IPS-18a (cell line): ENCODE data around the gene PRKN.

Source experiments
- H3K27ac ChIP-seq: one replicate; pipeline ENCODE4 v1.5.1; 2013; ENCODE audit warnings: low read length
- H3K27me3 ChIP-seq: one replicate; pipeline ENCODE4 v1.6.1; 2013; ENCODE audit warnings: mild to moderate bottlenecking, low read length; ENCODE audit not compliant: control insufficient read depth, insufficient read depth
- H3K36me3 ChIP-seq: one replicate; pipeline ENCODE4 v1.6.1; 2013; ENCODE audit warnings: low read depth, low read length; ENCODE audit not compliant: control insufficient read depth
- H3K4me1 ChIP-seq: one replicate; pipeline ENCODE4 v1.6.1; 2013; ENCODE audit warnings: low read depth, low read length; ENCODE audit not compliant: control insufficient read depth
- H3K4me3 ChIP-seq: one replicate; pipeline ENCODE4 v1.5.1; 2013; ENCODE audit warnings: low read length
- H3K9ac ChIP-seq: one replicate; pipeline ENCODE4 v1.6.1; 2013; ENCODE audit warnings: mild to moderate bottlenecking, low read length, moderate library complexity
- H3K9me3 ChIP-seq: one replicate; pipeline ENCODE4 v1.6.1; 2013; ENCODE audit warnings: low read depth, low read length; ENCODE audit not compliant: control insufficient read depth

Gene PRKN

DNA sequence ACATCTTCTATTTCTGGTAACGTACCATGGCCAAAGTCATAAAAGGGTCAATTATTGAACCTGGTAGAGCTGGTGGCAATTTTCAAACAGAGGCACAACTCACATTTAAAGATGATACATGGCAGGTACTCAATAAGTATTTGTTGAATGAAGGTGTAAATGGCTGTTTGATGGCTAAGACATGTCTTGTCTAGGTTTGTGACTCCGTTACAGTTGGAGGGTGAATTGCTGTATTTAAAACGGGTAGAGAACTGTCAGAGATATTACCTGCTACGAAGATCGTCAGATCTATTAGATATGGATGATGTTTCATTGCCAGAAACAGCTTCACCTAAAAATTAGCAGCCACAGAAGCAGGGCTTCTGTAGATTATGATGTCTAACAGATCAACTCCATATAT lies 601.9 kb downstream of the PRKN start:
- no peaks in the 10 kb centered on the region for H3K9me3 ChIP-seq
- peaks cover 3% of the 10 kb centered on the region for H3K4me1 ChIP-seq
- H3K27me3 ChIP-seq = no peaks in the 10 kb centered on the region
- H3K27ac ChIP-seq = no peak overlapping the region
- H3K4me3 ChIP-seq = no peak overlapping the region
- H3K36me3 ChIP-seq = no peaks in the 10 kb centered on the region
- no peak overlapping the region for H3K9ac ChIP-seq

DNA sequence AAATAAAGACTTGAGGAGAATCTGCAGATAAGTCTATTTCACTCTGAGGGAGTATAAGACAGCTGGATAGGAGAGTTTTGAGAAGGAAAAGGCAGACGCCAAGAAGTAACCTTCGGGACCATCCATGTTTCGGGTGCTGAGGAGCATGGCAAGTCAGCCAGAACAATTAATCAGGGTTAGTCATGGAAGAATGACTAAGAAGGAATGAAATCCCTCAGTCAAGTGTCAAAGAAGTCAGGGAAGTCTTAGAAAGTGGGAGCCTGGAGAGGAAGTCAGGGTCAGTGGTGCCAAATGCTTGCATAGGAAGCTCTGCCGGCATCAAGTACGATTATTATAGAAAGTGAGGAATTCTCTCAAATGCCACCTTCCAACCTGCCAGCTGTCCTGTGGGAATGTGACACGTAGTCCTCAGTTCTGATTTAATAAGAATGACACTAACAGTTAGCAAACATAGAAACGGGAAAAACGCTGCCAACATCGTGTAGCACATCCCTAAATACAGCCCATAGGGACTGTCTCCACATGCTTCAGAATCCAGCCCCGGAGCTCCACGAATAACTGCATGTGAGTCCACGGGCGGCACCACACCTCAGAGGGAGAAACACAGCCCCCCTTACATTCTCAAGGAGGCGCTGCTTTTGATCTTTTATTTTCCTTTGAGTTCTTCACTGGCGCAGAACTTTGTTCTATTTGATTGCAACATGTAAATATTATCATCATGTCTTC lies 602.7 kb downstream of the PRKN start:
- Histone ChIP-seq H3K36me3 (no peaks in the 10 kb centered on the region), H3K4me3 (no peak overlapping the region), H3K9ac (no peak overlapping the region), H3K27me3 (no peaks in the 10 kb centered on the region), H3K4me1 (peaks cover 3% of the 10 kb centered on the region), H3K9me3 (no peaks in the 10 kb centered on the region), H3K27ac (no peak overlapping the region)

- H3K4me1 ChIP-seq = peaks cover 3% of the 10 kb centered on the region
- H3K36me3 ChIP-seq = no peaks in the 10 kb centered on the region
- no peaks in the 10 kb centered on the region for H3K9me3 ChIP-seq
- no peak overlapping the region for H3K27ac ChIP-seq
- no peak overlapping the region for H3K9ac ChIP-seq
- H3K27me3 ChIP-seq = no peaks in the 10 kb centered on the region
- no peak overlapping the region for H3K4me3 ChIP-seq
These were observed 603.8 kb downstream of the PRKN start for GRCh38 chr6:162123797-162124196.

DNA sequence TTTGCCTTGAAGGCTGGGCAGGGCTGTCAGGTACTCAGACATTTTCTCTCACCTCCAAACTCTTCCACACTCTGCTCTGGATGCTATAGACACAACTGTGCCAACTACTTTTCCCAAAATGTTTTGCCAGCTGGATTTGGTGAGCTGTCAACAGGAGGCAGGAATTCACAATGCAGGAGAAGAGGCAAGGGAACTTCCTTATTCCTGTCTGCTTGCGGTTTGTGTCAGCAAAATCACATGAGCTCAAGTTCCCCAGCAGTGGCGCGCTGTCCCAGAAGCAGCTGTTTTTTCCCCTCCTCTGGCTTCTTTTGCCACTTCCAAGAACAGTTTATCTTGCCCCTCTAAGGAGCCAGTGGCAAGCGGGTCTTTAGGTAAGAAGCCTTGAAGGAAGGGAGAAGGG lies 608.2 kb downstream of the PRKN start:
- H3K9ac ChIP-seq = no peak overlapping the region
- no peak overlapping the region for H3K27ac ChIP-seq
- peaks cover 3% of the 10 kb centered on the region for H3K4me1 ChIP-seq
- H3K27me3 ChIP-seq = no peaks in the 10 kb centered on the region
- H3K36me3 ChIP-seq = no peaks in the 10 kb centered on the region
- H3K9me3 ChIP-seq = no peaks in the 10 kb centered on the region
- H3K4me3 ChIP-seq = no peak overlapping the region

DNA sequence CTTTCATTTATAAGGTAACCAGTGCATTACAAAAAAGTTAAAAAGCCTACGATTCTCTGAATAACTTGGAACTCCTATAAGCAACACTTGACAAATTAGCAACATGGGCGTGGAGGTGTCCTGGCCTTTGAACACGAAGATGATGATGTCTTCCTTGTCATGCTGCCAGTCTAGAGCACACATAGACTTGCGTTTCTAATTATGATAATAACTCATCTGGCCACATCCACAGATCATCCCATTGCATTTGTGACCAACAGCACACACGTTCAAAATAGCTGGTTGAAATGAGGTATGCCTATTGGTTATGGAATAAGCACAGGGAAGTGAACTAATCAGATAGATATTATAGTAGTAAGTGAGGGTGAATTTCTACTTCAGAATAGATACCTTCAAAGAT lies 608.9 kb downstream of the PRKN start:
- H3K36me3 ChIP-seq = no peaks in the 10 kb centered on the region
- no peak overlapping the region for H3K9ac ChIP-seq
- no peaks in the 10 kb centered on the region for H3K4me1 ChIP-seq
- no peak overlapping the region for H3K27ac ChIP-seq
- H3K27me3 ChIP-seq = no peaks in the 10 kb centered on the region
- no peaks in the 10 kb centered on the region for H3K9me3 ChIP-seq
- H3K4me3 ChIP-seq = no peak overlapping the region

DNA sequence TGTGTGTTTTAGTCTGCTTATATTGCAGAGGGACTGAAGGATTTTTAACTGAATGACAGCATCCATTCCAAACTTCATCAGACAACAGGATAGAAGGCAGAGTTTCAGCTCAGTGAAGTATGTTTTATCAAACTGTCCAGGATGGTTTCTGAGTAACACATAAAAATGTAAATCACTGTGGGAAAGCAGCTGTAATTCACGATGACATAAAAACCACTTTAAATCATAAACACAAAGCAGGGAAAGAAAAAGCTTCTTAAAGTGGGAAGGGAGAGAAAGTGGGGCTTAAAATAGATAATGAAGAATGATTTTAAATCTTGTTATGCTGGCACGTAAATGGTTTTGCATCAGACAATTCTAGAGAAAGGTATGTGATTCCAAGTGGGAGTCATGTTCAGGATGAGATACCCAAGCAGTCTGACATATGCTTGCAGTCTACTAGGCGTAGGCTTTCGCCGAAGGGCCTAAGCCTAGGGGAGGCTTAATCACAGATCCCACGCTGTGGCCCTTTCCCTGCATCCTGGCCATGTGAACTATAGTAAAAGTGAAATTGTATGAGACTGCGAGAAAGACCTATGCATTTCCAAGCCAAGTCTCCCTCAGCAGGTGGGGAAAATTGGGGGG lies 610.6 kb downstream of the PRKN start:
- Histone ChIP-seq H3K27me3 (no peaks in the 10 kb centered on the region), H3K36me3 (no peaks in the 10 kb centered on the region), H3K4me1 (no peaks in the 10 kb centered on the region), H3K27ac (no peak overlapping the region), H3K4me3 (no peak overlapping the region), H3K9ac (no peak overlapping the region), H3K9me3 (no peaks in the 10 kb centered on the region)

DNA sequence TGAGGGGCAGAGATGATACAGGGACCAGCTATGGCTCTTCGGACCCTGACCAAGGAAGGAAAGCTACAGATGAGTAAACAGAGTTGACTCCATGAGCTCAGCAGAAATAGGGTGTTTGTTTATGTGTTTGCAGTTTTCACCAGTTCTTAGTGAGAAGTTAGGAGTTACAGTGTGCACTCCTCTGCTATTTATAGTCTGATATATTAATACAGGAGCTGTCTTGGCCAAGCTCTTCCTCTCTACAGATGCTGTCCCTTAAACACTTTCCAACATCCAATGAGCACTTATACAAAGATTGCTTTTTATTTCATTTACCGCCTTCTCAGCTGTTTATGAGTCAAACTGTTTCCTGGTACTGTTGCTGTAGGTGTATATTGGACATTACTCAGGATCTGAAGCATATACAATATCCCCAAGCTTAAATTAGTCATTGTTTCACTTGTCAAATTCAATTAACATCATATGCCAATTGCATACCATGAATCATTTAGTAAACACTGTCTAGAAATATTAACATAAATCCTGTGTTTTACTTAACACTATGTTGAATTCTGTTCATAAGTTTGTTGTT lies 618.0 kb downstream of the PRKN start:
- H3K9me3 ChIP-seq = no peaks in the 10 kb centered on the region
- H3K9ac ChIP-seq = no peak overlapping the region
- H3K4me1 ChIP-seq = no peaks in the 10 kb centered on the region
- H3K27me3 ChIP-seq = no peaks in the 10 kb centered on the region
- no peak overlapping the region for H3K4me3 ChIP-seq
- no peaks in the 10 kb centered on the region for H3K36me3 ChIP-seq
- no peak overlapping the region for H3K27ac ChIP-seq

DNA sequence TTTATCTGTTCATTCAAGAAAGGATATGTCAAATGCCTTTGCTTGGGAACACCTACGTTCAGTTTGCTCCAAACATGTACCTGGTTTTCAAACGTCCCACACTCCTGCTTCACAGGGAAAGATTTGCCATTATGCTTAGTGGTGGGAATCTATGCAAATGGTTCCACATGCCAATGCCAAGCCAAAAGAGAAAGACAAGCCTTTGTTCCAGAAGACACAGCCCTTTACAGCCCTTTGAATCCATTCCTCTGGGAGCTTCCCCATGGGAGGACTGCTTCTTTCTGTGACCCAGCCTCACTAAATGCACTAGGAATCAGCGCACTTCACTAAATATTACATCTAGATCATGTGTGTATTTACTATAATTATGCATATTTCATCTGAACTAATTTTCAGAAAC lies 619.5 kb downstream of the PRKN start:
- Histone ChIP-seq H3K27ac (no peak overlapping the region), H3K9me3 (no peaks in the 10 kb centered on the region), H3K4me1 (no peaks in the 10 kb centered on the region), H3K27me3 (no peaks in the 10 kb centered on the region), H3K36me3 (no peaks in the 10 kb centered on the region), H3K9ac (no peak overlapping the region), H3K4me3 (no peak overlapping the region)

GRCh38 chr6:162100096-162100495 lies 627.5 kb downstream of the PRKN start:
- H3K4me1 ChIP-seq = no peaks in the 10 kb centered on the region
- no peaks in the 10 kb centered on the region for H3K9me3 ChIP-seq
- H3K4me3 ChIP-seq = no peak overlapping the region
- no peak overlapping the region for H3K9ac ChIP-seq
- H3K27ac ChIP-seq = no peak overlapping the region
- no peaks in the 10 kb centered on the region for H3K27me3 ChIP-seq
- H3K36me3 ChIP-seq = no peaks in the 10 kb centered on the region

DNA sequence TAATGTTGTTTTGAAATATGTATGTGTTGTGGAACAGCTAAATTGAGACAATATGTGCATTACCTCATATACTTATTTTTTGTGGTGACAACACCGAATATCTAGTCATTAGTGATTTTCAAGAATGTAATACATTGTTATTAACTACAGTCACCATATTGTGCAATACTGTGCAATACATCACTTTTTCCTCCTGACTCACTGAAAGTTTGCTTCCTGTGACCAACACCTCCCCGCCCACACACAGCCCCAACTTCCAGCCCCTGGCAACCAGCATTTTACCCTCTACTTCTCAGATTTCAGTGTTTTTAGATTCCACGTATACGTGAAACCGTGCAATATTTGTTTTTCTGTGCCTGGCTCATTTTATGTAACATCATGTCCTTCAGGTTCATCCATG lies 627.9 kb downstream of the PRKN start:
- Histone ChIP-seq H3K27ac (no peak overlapping the region), H3K4me3 (no peak overlapping the region), H3K27me3 (no peaks in the 10 kb centered on the region), H3K9ac (no peak overlapping the region), H3K36me3 (no peaks in the 10 kb centered on the region), H3K4me1 (no peaks in the 10 kb centered on the region), H3K9me3 (no peaks in the 10 kb centered on the region)

DNA sequence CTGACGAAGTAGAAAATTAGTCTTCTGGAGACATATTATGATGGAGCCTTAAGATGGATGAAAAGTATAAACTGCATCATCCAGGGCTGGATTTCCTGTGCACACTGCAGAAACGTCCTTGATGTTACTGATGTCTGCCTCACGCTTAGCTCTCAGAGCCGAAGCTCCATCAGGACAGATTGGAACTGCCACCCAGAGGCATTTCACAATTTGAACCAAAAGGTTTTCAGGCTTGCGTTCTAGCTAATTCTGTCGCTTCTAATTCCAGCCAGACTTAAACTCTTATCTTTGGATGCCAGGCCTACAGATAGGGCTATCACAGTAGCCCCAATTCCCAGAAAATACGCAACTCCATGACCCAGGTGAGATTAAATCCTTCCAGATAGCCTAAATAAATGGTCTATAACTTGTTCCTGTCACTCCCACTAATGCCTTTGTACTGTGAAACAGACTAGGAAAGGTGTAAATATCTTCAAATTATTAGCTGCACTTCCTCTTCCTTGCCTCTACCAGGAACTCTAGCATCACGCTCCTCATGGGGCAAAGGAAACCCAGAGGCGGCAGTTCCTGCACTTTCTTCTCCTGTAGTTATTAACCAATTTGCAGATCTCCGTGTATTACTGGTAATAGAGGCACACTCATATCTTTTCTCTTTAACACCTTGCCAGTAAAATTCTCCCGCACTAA lies 634.6 kb downstream of the PRKN start:
- Histone ChIP-seq H3K4me3 (no peak overlapping the region), H3K27ac (no peak overlapping the region)

More for the DNA sequence above, 634.6 kb downstream of the PRKN start:
- H3K9me3 ChIP-seq = no peaks in the 10 kb centered on the region
- no peaks in the 10 kb centered on the region for H3K27me3 ChIP-seq
- H3K4me1 ChIP-seq = no peaks in the 10 kb centered on the region
- no peaks in the 10 kb centered on the region for H3K36me3 ChIP-seq
- no peak overlapping the region for H3K9ac ChIP-seq
